Measurements from ENCODE around the gene SCP2D1. TPM values are rescaled to one million over a fixed set of nuclear protein-coding genes. Genes with fewer than 3 reads are reported as not detected.
A peak's percentile ranks its signal among the peaks of the same experiment; 100 is the strongest.

SCP2D1 gene
- total and polyA plus RNA-seq, 9 donors, result not detected

- 30 to 39% (median 37%) methylated on average over 3 of the region's 3 CpGs for WGBS, 3 donors
- Histone ChIP-seq H3K27me3 (no peaks in the 10 kb centered on the region), H3K9me3 (no peaks in the 10 kb centered on the region), H3K27ac (peak overlapping the region; percentile 81 to 84), H3K4me1 (ENCODE audit: insufficient read depth) (peaks cover 2% of the 10 kb centered on the region), H3K36me3 (no peaks in the 10 kb centered on the region), H3K4me3 (peak overlapping the region; percentile 82)
- intact Hi-C loops (cut with DNase I), result no loop called here
- no peak for TF ChIP-seq POLR2A (IDR thresholded peaks at IDR 0.05)
- TF ChIP-seq EP300 (IDR thresholded peaks at IDR 0.05), result no peak
- TF ChIP-seq, protein P1, sequence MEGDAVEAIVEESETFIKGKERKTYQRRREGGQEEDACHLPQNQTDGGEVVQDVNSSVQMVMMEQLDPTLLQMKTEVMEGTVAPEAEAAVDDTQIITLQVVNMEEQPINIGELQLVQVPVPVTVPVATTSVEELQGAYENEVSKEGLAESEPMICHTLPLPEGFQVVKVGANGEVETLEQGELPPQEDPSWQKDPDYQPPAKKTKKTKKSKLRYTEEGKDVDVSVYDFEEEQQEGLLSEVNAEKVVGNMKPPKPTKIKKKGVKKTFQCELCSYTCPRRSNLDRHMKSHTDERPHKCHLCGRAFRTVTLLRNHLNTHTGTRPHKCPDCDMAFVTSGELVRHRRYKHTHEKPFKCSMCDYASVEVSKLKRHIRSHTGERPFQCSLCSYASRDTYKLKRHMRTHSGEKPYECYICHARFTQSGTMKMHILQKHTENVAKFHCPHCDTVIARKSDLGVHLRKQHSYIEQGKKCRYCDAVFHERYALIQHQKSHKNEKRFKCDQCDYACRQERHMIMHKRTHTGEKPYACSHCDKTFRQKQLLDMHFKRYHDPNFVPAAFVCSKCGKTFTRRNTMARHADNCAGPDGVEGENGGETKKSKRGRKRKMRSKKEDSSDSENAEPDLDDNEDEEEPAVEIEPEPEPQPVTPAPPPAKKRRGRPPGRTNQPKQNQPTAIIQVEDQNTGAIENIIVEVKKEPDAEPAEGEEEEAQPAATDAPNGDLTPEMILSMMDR (IDR thresholded peaks at IDR 0.05), result no peak
- DNase-seq, result no peak
Observed at GRCh38 chr20:18794428-18794787, 19.2 kb upstream of the SCP2D1 start.

GRCh38 chr20:18795366-18795765 is 18.2 kb upstream of the SCP2D1 start:
- H3K4me3 ChIP-seq, result no peak overlapping the region
- intact Hi-C loops (cut with DNase I), result no loop called here
- H3K4me1 ChIP-seq (ENCODE audit: insufficient read depth), result peaks cover 2% of the 10 kb centered on the region
- H3K27ac ChIP-seq, result no peak overlapping the region
- no peak for DNase-seq
- H3K27me3 ChIP-seq, result no peaks in the 10 kb centered on the region
- H3K9me3 ChIP-seq, result no peaks in the 10 kb centered on the region
- H3K36me3 ChIP-seq, result no peaks in the 10 kb centered on the region
- 84 to 97% (median 92%) methylated on average over 4 of the region's 4 CpGs for WGBS, 3 donors
- TF ChIP-seq POLR2A (IDR thresholded peaks at IDR 0.05) (no peak), EP300 (IDR thresholded peaks at IDR 0.05) (no peak)
- TF ChIP-seq, protein P1 (IDR thresholded peaks at IDR 0.05), result no peak

DNA sequence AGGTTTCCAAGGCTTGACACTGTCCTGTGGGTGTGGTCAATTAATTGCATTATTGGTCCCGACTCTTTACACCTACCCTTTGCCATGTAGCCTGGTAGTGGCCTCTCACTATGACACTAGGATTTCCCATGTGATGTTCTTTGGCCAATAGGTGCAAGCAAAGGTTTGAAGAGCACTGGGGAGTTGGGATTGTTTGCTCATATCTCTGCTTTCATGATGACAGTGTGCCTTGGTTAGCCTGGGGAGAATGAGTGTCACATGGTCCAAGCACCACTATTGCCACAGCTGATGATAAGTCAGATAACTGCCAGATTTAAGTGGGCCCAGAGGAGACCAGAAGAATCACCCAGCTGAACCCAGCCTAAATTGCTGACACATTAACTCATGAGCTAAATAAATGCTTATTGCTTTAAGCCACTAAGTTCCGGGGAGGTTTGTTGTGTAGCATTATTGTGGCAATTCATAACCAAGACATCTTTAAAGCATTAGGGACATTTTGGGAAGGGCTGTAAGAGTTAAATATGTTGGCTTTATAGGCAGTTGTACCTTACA is 17.2 kb upstream of the SCP2D1 start:
- 90 to 93% (median 92%) methylated on average over 2 of the region's 2 CpGs for WGBS, 3 donors
- Histone ChIP-seq H3K4me3 (no peak overlapping the region), H3K27ac (no peak overlapping the region), H3K4me1 (ENCODE audit: insufficient read depth) (peaks cover 2% of the 10 kb centered on the region), H3K36me3 (no peaks in the 10 kb centered on the region), H3K27me3 (no peaks in the 10 kb centered on the region), H3K9me3 (no peaks in the 10 kb centered on the region)
- DNase-seq, result no peak
- no peak for TF ChIP-seq POLR2A (IDR thresholded peaks at IDR 0.05)
- TF ChIP-seq EP300 (IDR thresholded peaks at IDR 0.05), result no peak
- TF ChIP-seq, protein P1 (IDR thresholded peaks at IDR 0.05), result no peak
- intact Hi-C loops (cut with DNase I), result no loop called here

DNA sequence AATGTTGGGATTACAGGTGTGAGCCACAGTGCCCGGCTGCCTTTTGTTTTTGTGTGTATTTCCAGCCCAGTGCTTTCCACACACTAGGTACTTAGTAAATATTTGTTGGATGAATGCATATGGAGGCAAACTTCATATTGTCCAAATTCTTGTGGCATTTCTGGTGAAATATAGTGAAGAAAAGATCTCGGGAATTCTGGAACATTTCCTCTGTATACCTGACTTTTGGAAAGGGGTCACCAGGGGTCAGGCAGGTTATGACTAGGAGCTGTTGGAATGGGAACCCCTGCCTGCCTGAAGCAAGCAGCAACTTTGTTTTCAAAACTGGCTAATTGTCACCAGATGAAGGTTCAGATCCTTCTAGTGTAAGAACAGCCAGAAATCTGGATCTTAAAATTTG is 12.1 kb upstream of the SCP2D1 start:
- no peaks in the 10 kb centered on the region for H3K36me3 ChIP-seq
- WGBS, 3 donors, result 81 to 91% (median 83%) methylated on average over 2 of the region's 2 CpGs
- TF ChIP-seq POLR2A (IDR thresholded peaks at IDR 0.05) (no peak), EP300 (IDR thresholded peaks at IDR 0.05) (no peak)
- TF ChIP-seq, protein P1 (IDR thresholded peaks at IDR 0.05), result no peak

More for the DNA sequence above, 12.1 kb upstream of the SCP2D1 start:
- DNase-seq, result no peak
- H3K9me3 ChIP-seq, result no peaks in the 10 kb centered on the region
- intact Hi-C loops (cut with DNase I), result no loop called here
- H3K4me1 ChIP-seq (ENCODE audit: insufficient read depth), result no peaks in the 10 kb centered on the region
- H3K4me3 ChIP-seq, result no peak overlapping the region
- H3K27ac ChIP-seq, result no peak overlapping the region
- H3K27me3 ChIP-seq, result no peaks in the 10 kb centered on the region
